Loucy (cell line): ENCODE data around the gene IL24.
"Not testable (repeated sequence)": the region's sequence is repeated elsewhere in the genome, so short reads cannot be mapped to it uniquely, and the experiment has no call there.

Experiments used
- H2AFZ ChIP-seq: fragments of 200-600 bp; sonication (generic); 2 replicates; pipeline ENCODE4 v1.6.0; 2016; ENCODE audit warnings: antibody characterized with exemption, mild to moderate bottlenecking, low read length, moderate library complexity
- H3F3A ChIP-seq: fragments of 200-600 bp; 2 replicates; pipeline ENCODE4 v1.6.0; 2016; ENCODE audit warnings: antibody characterized with exemption, low read depth, mild to moderate bottlenecking
- H3K27me3 ChIP-seq: fragments of 200-600 bp; sonication (generic); 2 replicates; pipeline ENCODE4 v1.6.1; 2014; ENCODE audit warnings: low read length, mild to moderate bottlenecking; ENCODE audit not compliant: insufficient read depth, poor library complexity, severe bottlenecking
- H3K36me3 ChIP-seq: fragments of 200-600 bp; sonication (generic); 2 replicates; pipeline ENCODE4 v1.6.1; 2016; ENCODE audit warnings: low read length; ENCODE audit not compliant: insufficient read depth
- H3K4me1 ChIP-seq: fragments of 200-600 bp; sonication (generic); 2 replicates; pipeline ENCODE4 v1.5.1; 2014; ENCODE audit warnings: low read length, mild to moderate bottlenecking; ENCODE audit not compliant: insufficient read depth, poor library complexity, severe bottlenecking
- H3K4me2 ChIP-seq: fragments of 200-600 bp; sonication (generic); 2 replicates; pipeline ENCODE4 v1.6.0; 2014; ENCODE audit warnings: antibody characterized with exemption, low read length, low read depth, mild to moderate bottlenecking; ENCODE audit not compliant: poor library complexity, severe bottlenecking
- H3K4me3 ChIP-seq: fragments of 200-600 bp; sonication (generic); 2 replicates; pipeline ENCODE4 v1.5.1; 2014; ENCODE audit warnings: low read length, mild to moderate bottlenecking, mixed read lengths; ENCODE audit not compliant: poor library complexity, severe bottlenecking
- H3K79me2 ChIP-seq: fragments of 200-600 bp; sonication (generic); 2 replicates; pipeline ENCODE4 v1.6.1; 2014; ENCODE audit warnings: low read length; ENCODE audit not compliant: insufficient read depth
- H3K9ac ChIP-seq: fragments of 200-600 bp; sonication (generic); 2 replicates; pipeline ENCODE4 v1.6.0; 2014; ENCODE audit warnings: mild to moderate bottlenecking, low read depth, low read length, moderate library complexity; ENCODE audit not compliant: poor library complexity, severe bottlenecking
- H3K9me2 ChIP-seq: fragments of 200-600 bp; sonication (generic); replicated peaks from 2 replicates; pipeline ENCODE4 v1.6.1; 2016; ENCODE audit warnings: low read depth, low read length, mixed read lengths
- H3K9me3 ChIP-seq: fragments of 200-600 bp; sonication (generic); 2 replicates; pipeline ENCODE4 v1.6.1; 2014; ENCODE audit warnings: mild to moderate bottlenecking, antibody characterized with exemption, low read length, low read depth; ENCODE audit not compliant: insufficient read depth
- H4K20me1 ChIP-seq: fragments of 200-600 bp; sonication (generic); 2 replicates; pipeline ENCODE4 v1.6.0; 2014; ENCODE audit warnings: antibody characterized with exemption, low read length, mild to moderate bottlenecking; ENCODE audit not compliant: insufficient read depth, poor library complexity, severe bottlenecking
- EZH2phosphoT487 ChIP-seq: fragments of 200-600 bp; IDR thresholded peaks from 2 replicates; pipeline ENCODE4 v1.6.1; 2018; ENCODE audit warnings: antibody characterized with exemption, mild to moderate bottlenecking, moderate library complexity, borderline replicate concordance
- TF ChIP-seq, protein P1 (sequence below): fragments of 200-600 bp; sonication (generic); conservative IDR thresholded peaks from 2 replicates; pipeline ENCODE4 v1.5.1; 2014; ENCODE audit warnings: mild to moderate bottlenecking, antibody characterized with exemption, low read length

IL24 gene

DNA sequence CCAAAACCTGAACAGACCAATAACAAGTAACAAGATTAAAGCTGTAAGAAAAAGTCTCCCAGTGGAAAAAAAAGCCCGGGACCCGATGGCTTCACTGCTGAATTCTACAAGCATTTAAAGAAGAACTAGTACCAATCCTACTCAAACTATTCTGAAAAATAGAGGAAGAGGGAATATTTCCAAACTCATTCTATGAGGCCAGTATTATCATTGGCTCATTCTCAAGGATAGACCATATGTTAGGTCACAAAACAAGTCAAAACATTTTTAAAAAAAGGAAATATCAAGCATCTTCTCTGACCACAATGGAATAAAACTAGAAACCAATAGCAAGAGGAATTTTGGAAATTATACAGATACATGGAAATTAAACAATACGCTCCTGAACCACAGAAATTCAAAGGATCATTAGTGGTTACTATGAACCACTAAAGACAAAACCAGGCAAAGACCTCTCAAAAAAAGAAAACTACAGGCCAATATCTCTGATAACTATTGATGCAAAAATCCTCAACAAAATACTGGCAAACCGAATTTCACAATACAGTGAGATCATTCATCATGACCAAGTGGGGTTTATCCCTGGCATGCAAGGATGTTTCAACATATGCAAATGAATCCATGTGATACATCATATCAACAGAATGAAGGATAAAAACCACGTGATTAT lies 45.8 kb upstream of the IL24 start:
- no peak for TF ChIP-seq EZH2phosphoT487
- TF ChIP-seq, protein P1, sequence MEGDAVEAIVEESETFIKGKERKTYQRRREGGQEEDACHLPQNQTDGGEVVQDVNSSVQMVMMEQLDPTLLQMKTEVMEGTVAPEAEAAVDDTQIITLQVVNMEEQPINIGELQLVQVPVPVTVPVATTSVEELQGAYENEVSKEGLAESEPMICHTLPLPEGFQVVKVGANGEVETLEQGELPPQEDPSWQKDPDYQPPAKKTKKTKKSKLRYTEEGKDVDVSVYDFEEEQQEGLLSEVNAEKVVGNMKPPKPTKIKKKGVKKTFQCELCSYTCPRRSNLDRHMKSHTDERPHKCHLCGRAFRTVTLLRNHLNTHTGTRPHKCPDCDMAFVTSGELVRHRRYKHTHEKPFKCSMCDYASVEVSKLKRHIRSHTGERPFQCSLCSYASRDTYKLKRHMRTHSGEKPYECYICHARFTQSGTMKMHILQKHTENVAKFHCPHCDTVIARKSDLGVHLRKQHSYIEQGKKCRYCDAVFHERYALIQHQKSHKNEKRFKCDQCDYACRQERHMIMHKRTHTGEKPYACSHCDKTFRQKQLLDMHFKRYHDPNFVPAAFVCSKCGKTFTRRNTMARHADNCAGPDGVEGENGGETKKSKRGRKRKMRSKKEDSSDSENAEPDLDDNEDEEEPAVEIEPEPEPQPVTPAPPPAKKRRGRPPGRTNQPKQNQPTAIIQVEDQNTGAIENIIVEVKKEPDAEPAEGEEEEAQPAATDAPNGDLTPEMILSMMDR, result no peak
- Histone ChIP-seq H3K4me1 (no peaks in the 10 kb centered on the region), H3K79me2 (no peaks in the 10 kb centered on the region), H3K4me2 (no peak overlapping the region), H4K20me1 (no peaks in the 10 kb centered on the region), H3K36me3 (no peaks in the 10 kb centered on the region), H3K4me3 (no peak overlapping the region), H3K27me3 (no peaks in the 10 kb centered on the region), H2AFZ (no peak overlapping the region), H3K9ac (no peak overlapping the region), H3K9me2 (no peaks in the 10 kb centered on the region), H3F3A (no peaks in the 10 kb centered on the region), H3K9me3 (no peaks in the 10 kb centered on the region)

DNA sequence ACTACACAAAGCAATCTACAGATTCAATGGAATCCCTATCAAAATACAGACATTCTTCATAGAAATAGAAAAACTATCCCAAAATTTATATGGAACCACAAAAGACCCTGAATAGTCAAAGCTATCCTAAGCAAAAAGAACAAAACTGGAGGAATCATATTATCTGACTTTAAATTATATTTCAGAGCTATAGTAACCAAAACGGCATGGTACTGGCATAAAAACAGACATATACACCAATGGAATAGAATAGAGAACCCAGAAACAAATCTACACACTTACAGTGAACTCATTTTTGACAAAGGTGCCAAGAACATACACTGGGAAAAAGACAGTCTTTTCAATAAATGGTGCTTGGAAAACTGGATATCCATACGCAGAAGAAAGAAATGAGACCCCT lies 44.6 kb upstream of the IL24 start:
- H3K36me3 ChIP-seq, H2AFZ ChIP-seq, H3K27me3 ChIP-seq, H3K9me2 ChIP-seq, H3K4me2 ChIP-seq, H3K79me2 ChIP-seq, H3K4me1 ChIP-seq, H3K9ac ChIP-seq, H4K20me1 ChIP-seq, H3K9me3 ChIP-seq, H3F3A ChIP-seq, H3K4me3 ChIP-seq: not testable (repeated sequence)

DNA sequence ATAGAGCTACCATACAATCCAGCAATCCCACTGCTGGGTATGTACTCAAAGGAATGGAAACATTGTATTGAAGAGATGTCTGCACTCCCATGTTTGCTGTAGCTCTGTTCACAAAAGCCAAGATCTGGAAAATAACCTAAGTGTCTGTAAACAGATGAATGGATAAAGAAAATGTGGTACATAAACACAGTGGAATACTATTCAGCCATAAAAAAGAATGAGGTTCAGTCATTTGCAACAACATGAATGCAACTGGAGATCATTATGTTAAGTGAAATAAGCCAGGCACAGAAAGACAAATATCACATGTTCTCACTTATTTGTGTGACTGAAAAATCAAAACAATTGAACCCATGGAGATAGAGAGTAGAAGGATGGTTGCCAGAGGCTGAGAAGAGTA lies 43.5 kb upstream of the IL24 start:
- H3K4me2 ChIP-seq, H3K9me2 ChIP-seq, H3K9ac ChIP-seq, H4K20me1 ChIP-seq, H3K4me1 ChIP-seq, H3K36me3 ChIP-seq, H3K27me3 ChIP-seq, H3K4me3 ChIP-seq, H3K79me2 ChIP-seq, H2AFZ ChIP-seq, H3K9me3 ChIP-seq, H3F3A ChIP-seq: not testable (repeated sequence)

DNA sequence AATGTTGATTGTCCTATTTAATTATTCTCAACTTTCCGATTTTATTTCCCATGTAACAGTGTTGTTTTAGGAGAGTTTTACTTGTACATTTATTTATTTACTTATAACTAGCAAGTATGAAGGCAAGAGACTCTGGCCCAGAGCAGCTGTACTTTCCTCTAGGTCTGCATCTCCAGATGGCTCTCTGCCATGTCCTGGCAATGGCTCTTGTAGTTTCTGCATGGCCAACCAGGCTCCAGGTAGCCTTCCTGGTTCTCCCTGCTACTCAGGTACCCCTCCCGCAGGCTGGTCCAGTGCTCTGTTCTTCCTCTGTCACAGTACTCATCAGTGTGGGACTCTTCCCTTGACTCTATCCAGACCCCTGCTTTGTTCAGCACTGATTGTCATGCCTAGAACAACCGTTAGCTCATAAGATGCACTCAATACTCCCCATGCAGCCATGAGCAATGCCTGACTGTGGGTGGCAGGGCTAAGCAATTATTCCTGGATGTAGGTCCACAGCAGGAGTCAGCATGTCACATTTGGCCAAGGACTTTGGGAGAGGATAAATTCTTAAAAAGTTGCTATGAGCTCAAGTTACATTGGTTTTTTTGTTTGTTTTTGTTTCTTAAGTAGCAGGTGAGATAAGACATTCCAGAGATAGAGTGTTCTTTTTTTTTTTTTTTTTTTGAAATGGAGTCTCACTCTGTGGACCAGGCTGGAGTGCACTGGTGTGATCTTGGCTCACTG lies 42.7 kb upstream of the IL24 start:
- no peaks in the 10 kb centered on the region for H3F3A ChIP-seq
- no peak overlapping the region for H3K4me2 ChIP-seq
- H3K9ac ChIP-seq, result no peak overlapping the region
- no peaks in the 10 kb centered on the region for H3K36me3 ChIP-seq
- H3K79me2 ChIP-seq, result no peaks in the 10 kb centered on the region
- H2AFZ ChIP-seq, result no peak overlapping the region
- H3K4me3 ChIP-seq, result no peak overlapping the region
- H3K9me2 ChIP-seq, result no peaks in the 10 kb centered on the region
- no peaks in the 10 kb centered on the region for H3K27me3 ChIP-seq
- H3K4me1 ChIP-seq, result no peaks in the 10 kb centered on the region
- no peak for TF ChIP-seq EZH2phosphoT487
- TF ChIP-seq, protein P1, result no peak
- H3K9me3 ChIP-seq, result no peaks in the 10 kb centered on the region
- no peaks in the 10 kb centered on the region for H4K20me1 ChIP-seq
